ENCODE measurements around the gene CCDC60.

Gene CCDC60

DNA sequence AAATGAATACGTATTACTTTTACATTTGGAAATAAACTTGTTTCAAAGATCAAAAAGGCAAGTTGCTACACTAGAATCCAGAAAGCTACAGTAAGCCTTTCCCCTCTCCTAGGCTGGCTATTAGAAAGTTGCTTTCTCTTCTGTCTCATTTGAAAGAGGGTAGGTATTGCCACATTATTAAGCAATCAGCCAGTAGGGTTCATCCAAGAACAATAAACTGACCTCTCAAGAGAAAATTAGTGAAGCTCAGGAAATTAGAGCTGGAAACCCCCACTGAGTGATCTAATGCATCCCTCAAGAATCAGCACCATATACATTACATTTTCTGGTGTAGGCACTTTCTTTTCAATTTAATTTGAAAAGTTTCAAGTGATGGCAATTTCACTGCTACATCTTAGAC, 254.6 kb downstream of the CCDC60 start:
- Histone ChIP-seq H3K27me3 (ENCODE audit: control insufficient read depth in 1 of 2, insufficient read depth in 2 of 2, low read length in 2 of 2) (peaks cover 0 to 7% of the 10 kb centered on the region in 2 donors), H3K9me3 (ENCODE audit: low read length) (no peaks in the 10 kb centered on the region), H3K9ac (ENCODE audit: low read length) (no peak overlapping the region), H3K4me1 (ENCODE audit: insufficient read depth, low read length) (no peaks in the 10 kb centered on the region), H3K4me3 (ENCODE audit: low read depth in 1 of 2, low read length in 2 of 2) (no peak overlapping the region), H3K27ac (ENCODE audit: low read depth, low read length) (no peak overlapping the region), H3K36me3 (ENCODE audit: insufficient read depth, low read length) (no peaks in the 10 kb centered on the region)

DNA sequence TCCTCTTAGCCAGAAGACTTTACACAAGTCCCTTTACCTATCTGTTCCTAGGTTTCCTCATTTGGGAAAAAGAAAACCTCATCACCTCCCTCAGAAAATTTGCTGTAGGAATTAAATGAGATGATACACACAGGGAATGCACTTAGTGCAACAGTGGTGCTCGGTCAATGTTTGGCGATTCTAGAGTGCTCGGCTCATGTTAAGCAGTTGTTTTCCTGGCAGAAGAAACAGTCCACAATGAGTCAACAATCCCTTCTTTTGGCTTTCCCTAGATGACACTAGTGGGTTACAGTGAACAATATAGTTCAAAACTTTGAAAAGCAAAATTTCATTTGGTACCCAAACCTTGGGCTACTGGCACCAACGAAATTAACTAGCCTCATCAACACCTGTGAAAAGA, 255.1 kb downstream of the CCDC60 start:
- peaks cover 0 to 11% of the 10 kb centered on the region in 2 donors for H3K27me3 ChIP-seq (ENCODE audit: control insufficient read depth in 1 of 2, insufficient read depth in 2 of 2, low read length in 2 of 2)
- no peaks in the 10 kb centered on the region for H3K4me1 ChIP-seq (ENCODE audit: insufficient read depth, low read length)
- H3K9ac ChIP-seq (ENCODE audit: low read length), result no peak overlapping the region
- H3K9me3 ChIP-seq (ENCODE audit: low read length), result no peaks in the 10 kb centered on the region
- H3K27ac ChIP-seq (ENCODE audit: low read depth, low read length), result no peak overlapping the region
- no peak overlapping the region for H3K4me3 ChIP-seq (ENCODE audit: low read depth in 1 of 2, low read length in 2 of 2)
- no peaks in the 10 kb centered on the region for H3K36me3 ChIP-seq (ENCODE audit: insufficient read depth, low read length)
